H9 (cell line): ENCODE data around the gene RBMS3. TPM values are rescaled to one million over a fixed set of nuclear protein-coding genes. Genes with fewer than 3 reads are reported as not detected.
A peak's percentile ranks its signal among the peaks of the same experiment; 100 is the strongest.

ENCODE experiments used
- DNase-seq: peaks from one replicate; pipeline ENCODE4 v3.0.0-alpha.2; 2017
- H2AFZ ChIP-seq: one replicate; pipeline ENCODE4 v1.6.1; 2013; ENCODE audit warnings: mild to moderate bottlenecking, low read length, control low read depth, moderate library complexity
- H2AK5ac ChIP-seq: 2 replicates; pipeline ENCODE4 v1.6.1; 2013; ENCODE audit warnings: low read length, control low read depth, mixed read lengths; ENCODE audit not compliant: insufficient read length
- H2BK120ac ChIP-seq: one replicate; pipeline ENCODE4 v1.6.1; 2013; ENCODE audit warnings: low read depth, mild to moderate bottlenecking, low read length, control low read depth, inconsistent platforms; ENCODE audit not compliant: poor library complexity, severe bottlenecking
- H2BK12ac ChIP-seq: 2 replicates; pipeline ENCODE4 v1.6.1; 2013; ENCODE audit warnings: low read length, control low read depth, mixed read lengths, low read depth; ENCODE audit not compliant: insufficient read length
- H2BK15ac ChIP-seq: 2 replicates; pipeline ENCODE4 v1.6.1; 2013; ENCODE audit warnings: low read depth, low read length, control low read depth
- H2BK20ac ChIP-seq: one replicate; pipeline ENCODE4 v1.6.1; 2013; ENCODE audit warnings: low read depth, mild to moderate bottlenecking, low read length, control low read depth, inconsistent platforms; ENCODE audit not compliant: poor library complexity, severe bottlenecking
- H2BK5ac ChIP-seq: 2 replicates; pipeline ENCODE4 v1.6.1; 2013; ENCODE audit warnings: low read length, control low read depth, mixed read lengths; ENCODE audit not compliant: insufficient read length
- H3K14ac ChIP-seq: 2 replicates; pipeline ENCODE4 v1.6.1; 2013; ENCODE audit warnings: low read length, control low read depth; ENCODE audit not compliant: insufficient read depth
- H3K18ac ChIP-seq: 2 replicates; pipeline ENCODE4 v1.6.1; 2013; ENCODE audit warnings: low read depth, mild to moderate bottlenecking, mixed read lengths, low read length, control low read depth; ENCODE audit not compliant: insufficient read length
- H3K23ac ChIP-seq: 2 replicates; pipeline ENCODE4 v1.6.1; 2013; ENCODE audit warnings: low read length, control low read depth, mixed read lengths, low read depth; ENCODE audit not compliant: insufficient read length
- H3K23me2 ChIP-seq: 2 replicates; pipeline ENCODE4 v1.6.1; 2013; ENCODE audit warnings: low read depth, mild to moderate bottlenecking, mixed read lengths, low read length, control low read depth; ENCODE audit not compliant: insufficient read length, poor library complexity, severe bottlenecking
- H3K27ac ChIP-seq: 2 replicates; pipeline ENCODE4 v1.5.1; 2013; ENCODE audit warnings: low read length, control low read depth, mixed read lengths, low read depth; ENCODE audit not compliant: insufficient read length
- H3K27me3 ChIP-seq: 2 replicates; pipeline ENCODE4 v1.6.1; 2013; ENCODE audit warnings: low read length, control low read depth, inconsistent platforms; ENCODE audit not compliant: insufficient read depth
- H3K4ac ChIP-seq: 2 replicates; pipeline ENCODE4 v1.6.1; 2013; ENCODE audit warnings: low read depth, mild to moderate bottlenecking, control low read depth, inconsistent platforms, low read length, moderate library complexity
- H3K4me1 ChIP-seq: 2 replicates; pipeline ENCODE4 v1.6.1; 2013; ENCODE audit warnings: low read length, control low read depth, inconsistent platforms; ENCODE audit not compliant: insufficient read depth
- H3K4me2 ChIP-seq: 2 replicates; pipeline ENCODE4 v1.6.1; 2013; ENCODE audit warnings: low read length, control low read depth, mixed read lengths; ENCODE audit not compliant: insufficient read length, insufficient read depth
- H3K56ac ChIP-seq: 2 replicates; pipeline ENCODE4 v1.6.1; 2013; ENCODE audit warnings: low read depth, mild to moderate bottlenecking, mixed read lengths, low read length, control low read depth; ENCODE audit not compliant: insufficient read length
- H3K79me1 ChIP-seq: 2 replicates; pipeline ENCODE4 v1.6.1; 2013; ENCODE audit warnings: low read depth, mild to moderate bottlenecking, moderate library complexity, low read length, control low read depth, inconsistent platforms; ENCODE audit not compliant: insufficient read depth, poor library complexity, severe bottlenecking
- H3K79me2 ChIP-seq: 2 replicates; pipeline ENCODE4 v1.6.1; 2013; ENCODE audit warnings: low read length, control low read depth, inconsistent platforms; ENCODE audit not compliant: insufficient read depth
- H3K9ac ChIP-seq: 2 replicates; pipeline ENCODE4 v1.6.1; 2013; ENCODE audit warnings: low read length, control low read depth, mixed read lengths; ENCODE audit not compliant: insufficient read length; ENCODE audit errors: extremely low read depth
- H3K9me3 ChIP-seq: one replicate; pipeline ENCODE4 v1.6.1; 2013; ENCODE audit warnings: low read depth, low read length, inconsistent platforms; ENCODE audit not compliant: control insufficient read depth
- H3T11ph ChIP-seq: one replicate; pipeline ENCODE4 v1.6.1; 2013; ENCODE audit warnings: mild to moderate bottlenecking, low read length, control low read depth, inconsistent platforms
- H4K20me1 ChIP-seq: one replicate; pipeline ENCODE4 v1.6.1; 2013; ENCODE audit not compliant: control insufficient read depth, insufficient read length, insufficient read depth
- H4K5ac ChIP-seq: 2 replicates; pipeline ENCODE4 v1.6.1; 2013; ENCODE audit warnings: low read depth, mild to moderate bottlenecking, mixed read lengths, low read length, control low read depth; ENCODE audit not compliant: insufficient read length
- H4K8ac ChIP-seq: replicated peaks from 2 replicates; pipeline ENCODE4 v1.6.1; 2013; ENCODE audit warnings: low read length, control low read depth, mixed read lengths, low read depth; ENCODE audit not compliant: insufficient read length
- H4K91ac ChIP-seq: 2 replicates; pipeline ENCODE4 v1.6.1; 2013; ENCODE audit warnings: low read depth, mild to moderate bottlenecking, moderate library complexity, mixed read lengths, low read length, control low read depth; ENCODE audit not compliant: insufficient read length
- H3K27ac Mint-ChIP-seq, 3 experiments: 2 replicates in 2 of 3; 3 replicates in 1 of 3; pipeline ENCODE4 v1.8.0; 2020 to 2021; ENCODE audit warnings: mixed read lengths in 3 of 3, mild to moderate bottlenecking in 1 of 3, moderate library complexity in 1 of 3
- H3K27me3 Mint-ChIP-seq: 2 replicates; pipeline ENCODE4 v1.8.0; 2021; ENCODE audit warnings: low read depth, mild to moderate bottlenecking, moderate library complexity, mixed read lengths
- H3K36me3 Mint-ChIP-seq, 3 experiments: 2 replicates in 2 of 3; 3 replicates in 1 of 3; pipeline ENCODE4 v1.8.0; 2020 to 2021; ENCODE audit warnings: low read depth in 3 of 3, mixed read lengths in 3 of 3; ENCODE audit not compliant: insufficient read depth in 1 of 3
- H3K4me1 Mint-ChIP-seq, 2 experiments: 2 replicates each; pipeline ENCODE4 v1.8.0; 2020; ENCODE audit warnings: mixed read lengths in 2 of 2
- H3K4me3 Mint-ChIP-seq, 2 experiments: 2 replicates in 1 of 2; 3 replicates in 1 of 2; pipeline ENCODE4 v1.8.0; 2020 to 2021; ENCODE audit warnings: mild to moderate bottlenecking in 2 of 2, mixed read lengths in 2 of 2, moderate library complexity in 1 of 2
- H3K9me3 Mint-ChIP-seq, 2 experiments: 2 replicates in 1 of 2; 3 replicates in 1 of 2; pipeline ENCODE4 v1.8.0; 2020; ENCODE audit warnings: mild to moderate bottlenecking in 2 of 2, mixed read lengths in 2 of 2, moderate library complexity in 1 of 2
- WGBS: extraction: QIAGEN DNeasy Blood & Tissue Kit; methylation state at CpG from one replicate; pipeline ENCODE4 v1.1.7; 2013; ENCODE audit warnings: missing lambda C conversion rate, low lambda C conversion rate, mixed read lengths; ENCODE audit not compliant: insufficient read length; ENCODE audit errors: extremely low coverage; 5-methylcytosine and 5-hydroxymethylcytosine counted together
- total RNA-seq: library from RNA; stranded (reverse); gene quantifications from 2 replicates; pipeline ENCODE4 v1.2.1, GENCODE V29; 2021
- TF ChIP-seq, protein P1 (sequence below): fragments of 200-600 bp; sonication (generic); conservative IDR thresholded peaks from 3 replicates; pipeline ENCODE4 v1.8.0; 2021; ENCODE audit warnings: antibody characterized with exemption, mild to moderate bottlenecking

RBMS3 gene
- total RNA-seq, 1 experiment from 2014 or later = 8.1 TPM

DNA sequence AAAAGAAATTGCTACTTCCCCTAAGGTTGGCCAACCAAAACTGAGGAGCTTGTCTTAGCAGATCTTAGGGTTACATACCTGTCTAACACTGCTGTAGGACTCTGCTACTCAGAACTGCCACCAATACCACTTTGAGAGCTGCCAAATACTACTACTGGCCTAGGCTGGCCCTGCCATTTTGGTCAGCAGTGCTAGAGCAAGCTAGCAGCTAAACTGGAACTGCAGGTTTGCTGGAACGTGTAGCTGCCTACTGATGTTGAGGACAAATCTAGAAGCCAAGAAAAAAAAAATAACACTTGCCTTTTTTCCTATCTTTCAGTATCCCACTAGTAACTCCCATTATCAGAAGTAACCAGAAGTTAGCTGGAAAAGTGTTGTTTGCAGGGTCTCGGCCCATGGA lies 387.4 kb downstream of the RBMS3 start:
- Mint-ChIP-seq H3K27me3 (no peaks in the 10 kb centered on the region; the same call in 1 of the 2 replicates), H3K27ac (peak overlapping the region in 1 of 3 experiments; percentile 44; a peak in 1 of 7 replicates), H3K9me3 (peaks cover 0 to 7% of the 10 kb centered on the region in 2 experiments; a peak in 3 of 5 replicates), H3K4me1 (no peaks in the 10 kb centered on the region), H3K36me3 (peaks cover 0 to 6% (median 0%) of the 10 kb centered on the region in 3 experiments; a peak in 2 of 7 replicates), H3K4me3 (no peak overlapping the region)
- no peak overlapping the region for H2AK5ac ChIP-seq
- H3K79me1 ChIP-seq = no peaks in the 10 kb centered on the region
- no peak overlapping the region for H4K91ac ChIP-seq
- no peaks in the 10 kb centered on the region for H3K23me2 ChIP-seq
- H2BK120ac ChIP-seq = no peak overlapping the region
- H3K9me3 ChIP-seq = no peaks in the 10 kb centered on the region
- H2AFZ ChIP-seq = no peak overlapping the region
- no peak overlapping the region for H3K27ac ChIP-seq
- H3K4me1 ChIP-seq = no peaks in the 10 kb centered on the region
- H4K5ac ChIP-seq = no peak overlapping the region
- H2BK20ac ChIP-seq = no peak overlapping the region
- TF ChIP-seq, protein P1, sequence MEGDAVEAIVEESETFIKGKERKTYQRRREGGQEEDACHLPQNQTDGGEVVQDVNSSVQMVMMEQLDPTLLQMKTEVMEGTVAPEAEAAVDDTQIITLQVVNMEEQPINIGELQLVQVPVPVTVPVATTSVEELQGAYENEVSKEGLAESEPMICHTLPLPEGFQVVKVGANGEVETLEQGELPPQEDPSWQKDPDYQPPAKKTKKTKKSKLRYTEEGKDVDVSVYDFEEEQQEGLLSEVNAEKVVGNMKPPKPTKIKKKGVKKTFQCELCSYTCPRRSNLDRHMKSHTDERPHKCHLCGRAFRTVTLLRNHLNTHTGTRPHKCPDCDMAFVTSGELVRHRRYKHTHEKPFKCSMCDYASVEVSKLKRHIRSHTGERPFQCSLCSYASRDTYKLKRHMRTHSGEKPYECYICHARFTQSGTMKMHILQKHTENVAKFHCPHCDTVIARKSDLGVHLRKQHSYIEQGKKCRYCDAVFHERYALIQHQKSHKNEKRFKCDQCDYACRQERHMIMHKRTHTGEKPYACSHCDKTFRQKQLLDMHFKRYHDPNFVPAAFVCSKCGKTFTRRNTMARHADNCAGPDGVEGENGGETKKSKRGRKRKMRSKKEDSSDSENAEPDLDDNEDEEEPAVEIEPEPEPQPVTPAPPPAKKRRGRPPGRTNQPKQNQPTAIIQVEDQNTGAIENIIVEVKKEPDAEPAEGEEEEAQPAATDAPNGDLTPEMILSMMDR = no peak
- no peak overlapping the region for H2BK15ac ChIP-seq
- no peak for DNase-seq
- H3K9ac ChIP-seq = no peak overlapping the region
- H3K18ac ChIP-seq = no peak overlapping the region
- H3K23ac ChIP-seq = no peak overlapping the region
- no peak overlapping the region for H3K4me2 ChIP-seq
- H3K4ac ChIP-seq = no peak overlapping the region
- H3K14ac ChIP-seq = no peak overlapping the region; the same call in 1 of the 2 replicates
- H3T11ph ChIP-seq = no peak overlapping the region
- H3K56ac ChIP-seq = no peak overlapping the region
- no peak overlapping the region for H2BK12ac ChIP-seq
- H4K8ac ChIP-seq = no peak overlapping the region
- no peaks in the 10 kb centered on the region for H3K79me2 ChIP-seq
- no CpG with 5 or more reads among the region's 2 CpGs for WGBS
- H3K27me3 ChIP-seq = no peaks in the 10 kb centered on the region
- H2BK5ac ChIP-seq = no peak overlapping the region
- H4K20me1 ChIP-seq = no peaks in the 10 kb centered on the region
